Endothelial cell of umbilical vein (primary cell): Measurements from ENCODE around the gene CYREN.

Experiments used
- EZH2 ChIP-seq: IDR thresholded peaks from 2 replicates; pipeline ENCODE4 v1.6.1; 2012; ENCODE audit warnings: borderline replicate concordance, low read depth, mild to moderate bottlenecking, moderate library complexity, low read length, inconsistent platforms; ENCODE audit not compliant: severe bottlenecking
- FOS ChIP-seq: IDR thresholded peaks from 2 replicates; pipeline ENCODE4 v1.6.1; 2011; ENCODE audit warnings: mild to moderate bottlenecking, low read length, moderate library complexity, borderline replicate concordance; ENCODE audit not compliant: insufficient read depth
- MYC ChIP-seq: IDR thresholded peaks from one replicate; pipeline ENCODE4 v1.6.1; 2011; ENCODE audit warnings: mild to moderate bottlenecking, low read depth, low read length
- POLR2A ChIP-seq: IDR thresholded peaks from 2 replicates; pipeline ENCODE4 v1.6.1; 2012; ENCODE audit warnings: low read depth, mild to moderate bottlenecking, control low read depth, low read length
- POLR2AphosphoS5 ChIP-seq: IDR thresholded peaks from 2 replicates; pipeline ENCODE4 v1.6.1; 2012; ENCODE audit warnings: low read depth, mild to moderate bottlenecking, control low read depth, low read length, moderate library complexity; ENCODE audit not compliant: insufficient read depth
- TF ChIP-seq, protein P1 (sequence below), 2 donors: IDR thresholded peaks; 1 replicate in 1 of 2; 2 replicates in 1 of 2; pipeline ENCODE4 v1.5.1; 2011; ENCODE audit warnings: low read length in 2 of 2, mild to moderate bottlenecking in 2 of 2, moderate library complexity in 2 of 2, control low read depth in 1 of 2, inconsistent platforms in 1 of 2, low read depth in 1 of 2; ENCODE audit not compliant: insufficient read depth in 1 of 2; ENCODE audit errors: extremely low read depth in 1 of 2

DNA sequence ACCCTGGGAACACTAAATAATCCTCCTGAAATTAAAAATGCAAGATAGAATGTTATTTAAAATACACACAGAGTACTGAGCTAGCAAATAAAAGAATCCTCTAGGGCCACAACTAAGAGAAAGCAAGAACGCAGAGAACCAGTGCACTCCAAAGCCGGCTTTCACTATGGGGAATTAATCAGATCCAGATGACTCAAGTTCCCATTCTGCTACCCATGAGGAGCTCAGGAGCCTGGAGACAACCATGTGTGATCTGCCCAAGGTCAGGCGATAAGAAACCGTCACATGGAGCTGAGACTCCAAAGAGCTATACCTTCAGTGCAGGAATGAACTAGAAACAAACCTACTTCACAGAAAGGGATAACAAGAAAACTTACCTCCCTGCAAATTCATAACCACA lies 19.5 kb upstream of the CYREN start:
- TF ChIP-seq, protein P1, sequence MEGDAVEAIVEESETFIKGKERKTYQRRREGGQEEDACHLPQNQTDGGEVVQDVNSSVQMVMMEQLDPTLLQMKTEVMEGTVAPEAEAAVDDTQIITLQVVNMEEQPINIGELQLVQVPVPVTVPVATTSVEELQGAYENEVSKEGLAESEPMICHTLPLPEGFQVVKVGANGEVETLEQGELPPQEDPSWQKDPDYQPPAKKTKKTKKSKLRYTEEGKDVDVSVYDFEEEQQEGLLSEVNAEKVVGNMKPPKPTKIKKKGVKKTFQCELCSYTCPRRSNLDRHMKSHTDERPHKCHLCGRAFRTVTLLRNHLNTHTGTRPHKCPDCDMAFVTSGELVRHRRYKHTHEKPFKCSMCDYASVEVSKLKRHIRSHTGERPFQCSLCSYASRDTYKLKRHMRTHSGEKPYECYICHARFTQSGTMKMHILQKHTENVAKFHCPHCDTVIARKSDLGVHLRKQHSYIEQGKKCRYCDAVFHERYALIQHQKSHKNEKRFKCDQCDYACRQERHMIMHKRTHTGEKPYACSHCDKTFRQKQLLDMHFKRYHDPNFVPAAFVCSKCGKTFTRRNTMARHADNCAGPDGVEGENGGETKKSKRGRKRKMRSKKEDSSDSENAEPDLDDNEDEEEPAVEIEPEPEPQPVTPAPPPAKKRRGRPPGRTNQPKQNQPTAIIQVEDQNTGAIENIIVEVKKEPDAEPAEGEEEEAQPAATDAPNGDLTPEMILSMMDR (IDR thresholded peaks at IDR 0.05; ENCODE audit: extremely low read depth in 1 of 2, insufficient read depth in 1 of 2, low read depth in 1 of 2, low read length in 2 of 2): no peak
- TF ChIP-seq POLR2A: no peak
- TF ChIP-seq EZH2: no peak
- no peak for TF ChIP-seq MYC
- no peak for TF ChIP-seq FOS
- no peak for TF ChIP-seq POLR2AphosphoS5
